ENCODE data around the gene HS2ST1.

HS2ST1 gene

GRCh38 chr1:87074001-87074795 lies 159.8 kb downstream of the HS2ST1 start:
- no peak for DNase-seq

GRCh38 chr1:87077959-87078639 lies 163.7 kb downstream of the HS2ST1 start:
- DNase-seq = no peak

- peak; percentile 73 for DNase-seq
Measured at GRCh38 chr1:87084244-87084836, 169.9 kb downstream of the HS2ST1 start.

GRCh38 chr1:87086120-87086519 lies 171.7 kb downstream of the HS2ST1 start:
- DNase-seq = no peak

GRCh38 chr1:87089070-87089736 lies 174.8 kb downstream of the HS2ST1 start:
- DNase-seq = no peak

- no peak for DNase-seq
Measured at GRCh38 chr1:87089823-87090222, 175.4 kb downstream of the HS2ST1 start.

GRCh38 chr1:87091425-87091824 lies 177.0 kb downstream of the HS2ST1 start:
- no peak for DNase-seq

GRCh38 chr1:87092846-87093245 lies 178.4 kb downstream of the HS2ST1 start:
- DNase-seq = no peak

GRCh38 chr1:87093286-87093685 lies 178.9 kb downstream of the HS2ST1 start:
- DNase-seq = no peak

GRCh38 chr1:87094238-87094637 lies 179.8 kb downstream of the HS2ST1 start:
- DNase-seq = no peak

GRCh38 chr1:87100271-87100670 lies 185.8 kb downstream of the HS2ST1 start:
- DNase-seq = no peak

GRCh38 chr1:87103074-87103473 lies 188.6 kb downstream of the HS2ST1 start:
- no peak for DNase-seq

- DNase-seq = no peak
Measured at GRCh38 chr1:87104140-87104539, 189.7 kb downstream of the HS2ST1 start.

- DNase-seq = no peak
Measured at GRCh38 chr1:87104945-87105344, 190.5 kb downstream of the HS2ST1 start.

- DNase-seq = no peak
Measured at GRCh38 chr1:87106144-87106543, 191.7 kb downstream of the HS2ST1 start.

- DNase-seq = no peak
Measured at GRCh38 chr1:87106867-87107266, 192.4 kb downstream of the HS2ST1 start.

GRCh38 chr1:87108228-87108627 lies 193.8 kb downstream of the HS2ST1 start:
- DNase-seq = no peak

- DNase-seq = no peak
Measured at GRCh38 chr1:87108814-87109411, 194.5 kb downstream of the HS2ST1 start.

- no peak for DNase-seq
Measured at GRCh38 chr1:87111659-87112371, 197.4 kb downstream of the HS2ST1 start.

- no peak for DNase-seq
Measured at GRCh38 chr1:87113313-87113712, 198.9 kb downstream of the HS2ST1 start.

- no peak for DNase-seq
Measured at GRCh38 chr1:87115317-87115890, 201.0 kb downstream of the HS2ST1 start.

GRCh38 chr1:87115891-87116290 lies 201.5 kb downstream of the HS2ST1 start:
- no peak for DNase-seq
